Activated CD4-positive, alpha-beta T cell treated with anti-CD3 and anti-CD28 coated beads for 4 hours (primary cell): ENCODE measurements around the gene PTDSS2.

Experiments
- DNase-seq, 2 donors: peaks; one replicate each; pipeline ENCODE4 v3.0.0-alpha.2; 2020

Gene PTDSS2

DNA sequence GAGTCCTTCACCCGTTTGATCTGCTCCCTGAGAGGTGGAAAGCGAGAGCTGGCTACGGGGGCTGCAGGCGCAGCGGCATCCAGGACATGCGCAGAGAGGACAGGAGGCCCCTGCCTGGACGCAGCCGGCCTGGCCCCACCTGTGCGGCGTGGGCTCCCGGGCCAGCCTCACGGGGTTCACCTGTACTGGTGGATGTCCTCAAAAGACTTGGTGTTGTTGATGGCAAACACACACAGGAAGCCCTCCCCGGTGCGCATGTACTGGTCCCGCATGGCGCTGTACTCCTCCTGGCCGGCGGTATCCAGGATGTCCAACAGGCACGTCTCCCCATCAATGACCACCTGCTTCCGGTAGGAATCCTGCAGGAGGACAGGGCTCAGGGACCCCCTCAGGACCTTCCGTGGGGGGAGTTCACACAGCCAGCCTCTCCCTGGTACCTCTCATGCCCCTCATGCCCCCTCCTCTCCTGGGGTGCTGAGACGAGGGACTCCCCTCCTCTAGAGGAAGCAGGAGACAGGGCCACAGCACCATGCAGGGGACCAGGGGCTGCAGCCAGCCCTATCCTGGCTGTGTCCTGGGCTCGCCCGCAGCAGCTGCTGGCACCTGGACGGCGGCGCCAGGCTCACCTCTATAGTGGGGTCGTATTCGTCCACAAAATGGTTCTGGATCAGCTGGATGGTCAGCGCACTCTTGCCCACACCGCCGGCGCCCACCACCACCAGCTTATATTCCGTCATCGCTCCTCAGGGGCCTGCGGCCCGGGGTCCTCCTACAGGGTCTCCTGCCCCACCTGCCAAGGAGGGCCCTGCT lies 83.7 kb downstream of the PTDSS2 start:
- no peak for DNase-seq

DNA sequence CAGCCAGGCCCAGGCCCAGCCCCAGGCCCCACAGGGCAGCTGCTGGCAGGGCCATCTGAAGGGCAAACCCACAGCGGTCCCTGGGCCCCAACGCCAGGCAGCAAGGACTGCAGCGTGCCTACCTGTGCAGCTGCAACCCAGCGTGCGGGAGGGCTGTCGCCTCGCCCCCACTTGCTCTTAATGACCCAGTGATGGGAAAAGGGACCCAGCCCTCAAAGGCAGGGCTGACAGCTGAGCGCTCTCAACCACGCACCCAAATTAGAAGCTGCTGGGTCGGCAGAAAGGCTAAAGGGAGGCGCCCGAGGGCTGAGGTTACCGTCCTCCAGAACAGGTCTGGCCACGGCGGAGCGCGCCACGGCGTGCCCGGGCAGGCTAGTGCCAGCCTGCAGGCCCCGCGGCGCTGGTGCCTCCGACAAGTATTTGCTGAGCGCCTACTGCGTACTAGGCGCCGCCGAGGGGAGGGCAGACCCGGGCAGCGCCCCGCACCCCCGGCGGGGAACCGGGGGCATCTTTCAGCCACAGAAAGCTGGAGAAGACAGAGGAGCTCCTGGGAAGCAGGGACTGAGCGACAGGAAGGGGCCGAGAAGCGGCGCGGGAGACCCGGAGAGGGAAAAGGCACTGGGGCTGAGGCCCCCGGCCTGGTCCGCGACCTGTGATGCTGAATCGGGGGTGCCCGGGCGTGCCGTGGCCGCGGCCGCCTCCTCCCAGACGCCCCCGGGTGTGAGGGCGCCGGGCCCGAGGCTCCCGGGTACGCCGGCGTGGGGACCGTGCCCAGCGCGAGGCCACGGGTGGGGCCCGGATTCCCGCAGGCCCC lies 84.5 kb downstream of the PTDSS2 start:
- peak in 1 of 2 donors; percentile 33 for DNase-seq

DNA sequence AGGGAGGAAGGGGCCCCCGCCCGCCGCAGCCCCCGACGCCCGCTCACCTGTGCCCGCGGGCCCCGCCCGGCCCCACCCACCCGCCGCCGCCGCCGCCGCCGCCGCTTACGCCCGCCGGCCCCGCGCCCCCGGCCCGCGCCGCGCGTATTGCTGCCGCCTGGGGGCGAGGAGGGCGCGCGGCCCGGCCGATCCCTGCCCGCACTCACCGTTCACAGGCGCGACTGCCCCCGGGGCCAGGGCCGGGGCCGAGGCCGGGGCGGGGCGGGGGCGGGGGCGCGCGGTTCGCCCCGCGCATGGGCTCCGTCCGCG lies 85.1 kb downstream of the PTDSS2 start:
- no peak for DNase-seq

DNA sequence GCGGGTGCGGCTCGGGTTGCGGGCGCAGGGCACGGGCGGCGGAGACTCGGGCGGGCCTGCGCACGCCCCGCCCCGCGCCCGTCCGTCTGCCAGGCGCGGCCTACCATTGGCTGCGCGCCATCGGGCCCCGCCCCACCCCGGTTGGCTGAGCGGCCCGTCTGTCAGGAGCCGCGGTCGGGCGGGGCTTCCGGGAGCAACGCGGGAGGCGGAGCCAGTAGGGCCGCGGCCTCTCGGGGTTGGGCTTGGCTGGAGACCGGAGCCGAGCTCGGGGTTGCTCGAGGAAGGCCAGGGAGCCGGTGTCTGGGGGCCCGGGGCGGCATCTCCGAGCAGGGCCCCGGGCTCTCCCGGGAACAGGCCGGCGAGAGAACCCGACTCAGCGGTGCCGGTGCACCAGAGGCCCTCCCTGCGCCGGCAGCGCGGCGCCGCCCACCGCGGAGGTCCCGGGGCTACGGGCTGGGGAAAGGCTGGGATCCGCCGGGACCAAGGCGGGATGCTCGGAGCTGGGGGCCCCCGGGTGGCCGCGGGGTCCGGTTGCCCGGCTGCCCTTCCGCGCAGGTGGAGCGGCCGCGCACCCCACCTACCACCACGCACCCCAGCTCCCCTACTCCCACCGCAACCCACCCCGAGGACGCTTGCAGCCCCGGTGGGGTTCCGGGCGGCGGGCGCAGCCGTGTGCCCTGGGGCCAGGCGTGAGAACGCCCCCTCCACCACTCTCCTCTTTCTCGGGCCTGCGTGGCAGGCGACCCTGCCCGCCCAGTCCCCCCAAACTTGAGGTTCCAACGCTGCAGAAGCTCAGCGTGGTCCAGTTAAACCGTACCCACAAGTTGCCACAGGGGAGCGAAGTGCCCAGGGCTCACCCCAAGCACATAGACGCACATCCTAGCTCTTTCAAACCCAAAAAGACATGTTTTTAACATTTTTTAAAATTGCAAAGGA lies 85.7 kb downstream of the PTDSS2 start, which contains the start of gene HRAS:
TSS of gene HRAS (minus strand) at position 58 of the 936 bp plus-strand sequence.
- peak; percentile 94 to 96 for DNase-seq

DNA sequence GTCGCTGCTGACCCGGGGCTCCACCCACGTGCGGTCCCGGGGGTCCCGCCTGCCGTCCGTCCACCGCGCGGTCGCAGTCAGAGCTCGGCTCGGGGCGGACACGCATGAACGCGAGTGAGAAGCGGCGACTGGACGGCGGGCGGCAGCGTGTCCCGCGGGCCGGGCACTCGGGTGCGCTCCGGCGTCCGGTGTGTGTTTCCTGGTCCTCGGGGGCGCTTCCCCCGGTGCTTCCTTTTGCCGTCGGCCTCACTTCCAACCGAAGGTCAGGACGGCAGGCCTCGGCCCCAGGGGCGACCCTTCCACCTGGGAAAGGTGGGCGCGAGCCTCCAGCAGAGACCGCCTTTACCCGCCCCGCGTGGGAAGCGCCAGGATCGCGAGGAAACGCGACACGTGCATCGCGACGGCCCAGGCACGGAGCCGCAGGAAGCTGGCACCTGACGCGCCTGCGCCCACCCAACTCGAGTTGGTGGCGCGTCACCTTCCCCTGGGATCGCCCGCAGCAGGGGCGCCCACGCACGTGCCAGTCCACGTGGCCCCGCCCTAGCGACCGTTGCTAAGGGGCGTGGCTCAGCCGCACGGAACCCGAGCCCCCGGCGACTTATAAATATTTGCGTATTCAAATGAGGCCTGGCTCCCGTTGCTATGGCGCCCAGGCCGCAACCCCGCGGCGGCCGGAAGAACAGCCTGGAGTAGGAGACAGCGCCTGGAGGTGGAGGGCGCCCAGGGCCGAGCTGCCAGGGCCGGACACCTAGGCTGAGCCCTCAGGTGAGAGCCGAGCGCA lies 87.0 kb downstream of the PTDSS2 start, which contains the start of gene LRRC56:
TSS of gene LRRC56 (plus strand) at position 687 of the 781 bp plus-strand sequence. CDS start 3,158 bp downstream, outside the sequence.
- peak; percentile 90 to 92 for DNase-seq

DNA sequence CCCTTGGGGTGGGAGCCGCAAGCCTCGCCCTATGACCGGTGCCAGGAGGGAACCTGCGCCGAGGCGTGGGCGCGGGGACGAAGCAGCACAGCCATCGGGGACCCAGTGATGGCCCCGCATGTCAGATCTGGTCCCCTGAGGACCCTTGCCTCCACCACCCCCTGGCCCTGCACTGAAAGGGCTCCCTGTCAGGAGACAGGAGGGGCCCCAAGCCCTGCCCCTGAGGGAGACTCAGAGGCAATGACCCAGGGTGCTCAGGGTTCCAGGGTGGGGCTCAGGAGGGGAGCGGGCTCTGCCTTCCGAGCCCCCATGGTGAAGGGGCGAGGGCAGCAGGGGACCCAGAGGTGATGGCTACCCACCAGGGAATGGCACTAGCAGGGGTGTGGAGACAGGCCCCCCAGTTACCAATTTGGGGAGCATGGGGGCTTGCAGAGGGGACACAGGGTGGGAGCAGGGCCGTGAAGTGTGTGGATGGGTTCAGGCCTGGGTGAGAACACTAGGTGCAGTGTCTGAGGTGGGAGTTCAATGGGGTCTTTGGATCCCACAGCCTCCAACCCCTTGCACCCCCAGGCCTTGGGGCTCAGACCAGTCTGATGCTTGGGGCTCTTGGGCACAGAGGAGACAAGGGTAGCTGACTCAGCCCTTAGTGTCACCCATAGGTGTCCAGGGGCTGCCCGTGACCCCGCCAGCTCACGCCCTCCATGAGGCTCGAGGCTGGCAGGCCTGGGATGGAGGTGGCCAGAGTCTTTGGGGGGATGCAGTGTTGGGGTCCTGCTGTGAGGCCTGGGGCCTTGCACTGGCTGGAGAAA lies 87.7 kb downstream of the PTDSS2 start:
- DNase-seq = no peak

DNA sequence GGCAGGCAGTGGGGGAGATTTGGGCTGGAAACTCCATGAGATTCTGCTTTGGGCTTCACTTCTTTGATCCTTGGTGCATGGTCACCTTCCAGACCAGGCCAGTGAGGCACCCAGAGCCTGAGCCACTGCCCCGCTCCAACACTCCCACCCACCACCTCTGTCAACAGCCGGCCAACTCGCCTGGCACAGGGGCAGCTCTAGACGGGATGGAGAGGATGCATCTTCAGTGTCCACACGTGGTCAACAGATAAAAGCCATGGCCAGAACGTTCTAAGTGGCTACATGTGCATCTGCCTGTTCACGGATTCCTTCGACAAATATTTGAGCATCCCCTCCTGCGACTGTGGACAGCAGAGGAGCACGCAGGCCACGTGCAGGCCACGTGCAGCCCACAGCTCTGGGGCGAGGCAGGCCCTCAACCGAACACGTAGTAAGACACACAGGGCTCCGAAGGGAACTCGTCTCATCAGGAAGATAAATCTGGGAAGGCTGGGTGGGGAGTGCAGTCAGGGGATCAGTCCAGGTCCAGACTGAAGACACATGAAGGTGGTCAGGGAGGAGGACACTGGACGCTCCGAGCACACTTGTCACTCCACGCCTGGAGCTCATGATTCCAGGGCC lies 88.5 kb downstream of the PTDSS2 start:
- DNase-seq = no peak

DNA sequence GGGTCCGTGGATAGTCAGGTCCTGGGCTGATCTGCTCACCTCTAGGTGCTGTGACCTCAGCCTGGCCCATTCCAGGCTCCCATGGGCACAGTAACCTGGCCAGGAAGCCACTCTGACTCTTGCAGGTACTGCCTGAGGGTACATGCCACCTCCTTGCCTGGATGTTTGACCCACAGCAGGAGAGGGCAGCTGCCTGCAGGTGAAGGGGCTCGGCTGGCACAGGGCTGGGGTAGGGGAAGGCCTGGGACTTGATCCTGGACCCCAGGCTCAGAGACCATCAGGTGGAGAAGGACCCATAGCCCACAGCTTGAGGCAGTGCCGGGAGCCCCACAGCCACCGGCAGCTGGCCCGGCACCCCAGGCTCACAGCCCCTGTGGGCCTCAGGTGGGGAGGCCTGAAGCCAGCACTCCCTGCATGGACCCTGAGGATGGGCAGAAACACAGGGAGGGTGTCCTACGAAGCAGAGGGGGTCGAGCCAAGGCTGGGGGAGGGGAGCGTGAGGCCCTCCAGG lies 89.9 kb downstream of the PTDSS2 start:
- DNase-seq = no peak
